Skin epidermis (tissue), 12 donors: ENCODE data around the gene PIBF1.
"Not testable (repeated sequence)": the region's sequence is repeated elsewhere in the genome, so short reads cannot be mapped to it uniquely, and the experiment has no call there.

ENCODE experiments used
- H3K27ac ChIP-seq, 21 experiments: fragments of 200-600 bp; sonication (generic) in 11 of 21; one replicate each; pipeline ENCODE4 v1.5.0; 2020; ENCODE audit warnings: mild to moderate bottlenecking in 3 of 21, inconsistent platforms in 2 of 21, moderate library complexity in 2 of 21
- H3K4me3 ChIP-seq, 7 experiments: fragments of 200-600 bp; sonication (generic) in 2 of 7; one replicate each; pipeline ENCODE4 v1.5.0; 2020; ENCODE audit warnings: inconsistent platforms in 2 of 7, mild to moderate bottlenecking in 2 of 7, moderate library complexity in 1 of 7

PIBF1 gene

DNA sequence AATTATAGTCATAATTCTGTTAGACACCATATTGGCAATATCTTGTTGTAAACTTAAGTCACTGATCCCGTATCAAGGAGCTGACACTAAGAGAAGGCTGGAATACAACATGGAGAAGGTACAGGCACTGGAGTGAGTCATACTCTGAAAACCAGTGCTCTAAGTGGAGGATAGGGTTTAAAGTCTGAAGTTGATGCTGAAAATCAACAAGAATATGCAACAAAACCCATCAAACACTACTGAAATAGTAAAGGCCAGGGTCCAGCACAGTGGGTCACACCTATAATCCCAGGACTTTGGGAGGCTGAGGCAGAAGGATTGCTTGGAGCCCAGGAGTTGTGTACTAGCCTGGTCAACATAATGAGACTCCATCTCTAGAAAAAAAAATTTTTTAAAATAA is 203.7 kb downstream of the PIBF1 start:
- H3K27ac ChIP-seq: no peak overlapping the region

DNA sequence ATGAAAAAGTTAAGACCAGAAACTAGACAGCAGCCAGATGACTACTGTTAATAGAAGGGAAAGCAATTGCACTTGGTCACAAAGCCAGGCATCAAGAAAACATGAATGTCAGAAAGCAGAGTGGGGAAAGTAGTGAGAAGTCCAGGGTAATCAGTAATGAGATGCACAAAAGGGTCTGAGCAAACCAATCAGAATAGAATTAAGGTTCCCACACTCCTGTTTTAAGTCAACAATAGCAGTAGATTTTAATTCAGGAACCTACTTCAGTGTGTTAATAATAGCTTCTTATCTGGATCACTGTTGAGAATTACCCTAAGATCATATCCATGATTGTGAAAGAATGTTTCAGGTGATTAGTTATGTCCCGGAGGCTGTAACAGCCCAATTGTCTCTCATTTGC is 204.3 kb downstream of the PIBF1 start:
- Histone ChIP-seq H3K4me3 (no peak overlapping the region), H3K27ac (no peak overlapping the region)

More for the DNA sequence above, 203.7 kb downstream of the PIBF1 start:
- no peak overlapping the region for H3K4me3 ChIP-seq

GRCh38 chr13:72990953-72991352 is 209.0 kb downstream of the PIBF1 start:
- no peak overlapping the region for H3K4me3 ChIP-seq
- no peak overlapping the region for H3K27ac ChIP-seq

DNA sequence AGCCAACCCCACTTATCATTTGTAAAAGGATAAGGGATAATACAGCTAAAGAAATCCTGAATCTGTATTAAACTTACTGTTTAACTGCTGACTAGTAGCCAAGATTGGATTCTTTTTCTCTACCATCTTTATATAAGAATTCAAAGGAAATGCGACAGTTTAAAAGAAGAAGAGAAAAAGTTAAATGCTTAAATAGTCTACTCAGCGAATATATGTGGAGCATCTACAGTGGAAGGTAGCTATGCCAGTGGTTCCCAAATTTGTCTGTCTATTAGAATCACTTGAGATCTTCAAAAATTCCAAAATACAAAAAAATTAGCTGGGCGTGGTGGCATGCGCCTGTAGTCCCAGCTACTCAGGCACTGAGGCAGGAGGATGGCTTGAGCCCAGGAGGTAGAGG is 216.1 kb downstream of the PIBF1 start:
- Histone ChIP-seq H3K4me3 (no peak overlapping the region), H3K27ac (no peak overlapping the region)

GRCh38 chr13:73000027-73000674 is 218.2 kb downstream of the PIBF1 start:
- Histone ChIP-seq H3K4me3 (no peak overlapping the region), H3K27ac (peak overlapping the region in 4 of 21 experiments; percentile 8 to 62 (median 23))

- Histone ChIP-seq H3K4me3 (no peak overlapping the region), H3K27ac (no peak overlapping the region)
Observed at GRCh38 chr13:73001971-73002370, 220.0 kb downstream of the PIBF1 start.

- no peak overlapping the region for H3K4me3 ChIP-seq
- H3K27ac ChIP-seq: no peak overlapping the region
Observed at GRCh38 chr13:73011751-73012150, 229.8 kb downstream of the PIBF1 start.

GRCh38 chr13:73015805-73016204 is 233.9 kb downstream of the PIBF1 start:
- Histone ChIP-seq H3K27ac (no peak overlapping the region), H3K4me3 (no peak overlapping the region)

- Histone ChIP-seq H3K4me3 (no peak overlapping the region), H3K27ac (no peak overlapping the region)
Observed at GRCh38 chr13:73018336-73018735, 236.4 kb downstream of the PIBF1 start.

GRCh38 chr13:73025217-73026012 is 243.5 kb downstream of the PIBF1 start:
- no peak overlapping the region for H3K4me3 ChIP-seq
- H3K27ac ChIP-seq: no peak overlapping the region

DNA sequence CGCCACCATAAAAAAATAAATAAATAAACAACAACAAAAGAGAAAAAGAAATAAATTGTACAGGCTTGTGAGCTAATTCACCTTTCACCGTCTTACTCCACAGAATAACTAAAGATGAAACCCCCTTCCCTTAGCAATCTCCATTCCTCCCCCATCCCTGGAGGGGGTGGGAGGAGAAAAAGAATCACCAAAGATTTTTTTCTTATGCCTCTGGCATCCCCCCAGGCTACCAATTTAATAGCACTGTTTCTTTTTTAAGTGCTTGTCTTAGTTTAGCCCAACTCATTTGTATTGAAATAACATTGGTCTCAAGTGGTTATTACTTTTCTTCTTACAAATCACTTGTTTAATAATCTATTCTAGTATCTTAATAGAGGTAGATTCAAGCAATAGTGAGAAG is 253.0 kb downstream of the PIBF1 start:
- Histone ChIP-seq H3K27ac (no peak overlapping the region), H3K4me3 (no peak overlapping the region)

DNA sequence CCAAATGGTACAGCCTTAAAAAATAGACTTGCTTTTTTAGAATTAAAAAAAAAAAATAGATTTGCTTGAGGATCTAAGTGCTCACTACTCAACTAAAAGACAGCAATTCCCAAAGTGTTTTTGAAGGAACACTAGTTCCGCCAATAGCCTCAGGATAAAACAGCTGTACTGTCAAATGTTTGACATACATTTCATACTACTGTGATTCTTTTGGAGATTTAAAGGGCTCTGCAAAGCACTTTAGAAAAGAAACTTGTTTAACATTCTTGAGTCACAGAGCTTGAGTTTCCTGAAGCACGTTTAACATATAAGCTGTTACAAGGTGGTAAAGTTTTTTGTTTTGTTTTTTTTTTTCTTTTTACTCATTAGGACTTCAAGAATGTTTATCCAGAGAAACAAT is 253.7 kb downstream of the PIBF1 start:
- Histone ChIP-seq H3K27ac (no peak overlapping the region), H3K4me3 (no peak overlapping the region)

- no peak overlapping the region for H3K4me3 ChIP-seq
Observed at GRCh38 chr13:73036566-73036965, 254.6 kb downstream of the PIBF1 start.

GRCh38 chr13:73038064-73038463 is 256.1 kb downstream of the PIBF1 start:
- Histone ChIP-seq H3K27ac (no peak overlapping the region), H3K4me3 (no peak overlapping the region)

More at GRCh38 chr13:73036566-73036965, 254.6 kb downstream of the PIBF1 start:
- no peak overlapping the region for H3K27ac ChIP-seq

DNA sequence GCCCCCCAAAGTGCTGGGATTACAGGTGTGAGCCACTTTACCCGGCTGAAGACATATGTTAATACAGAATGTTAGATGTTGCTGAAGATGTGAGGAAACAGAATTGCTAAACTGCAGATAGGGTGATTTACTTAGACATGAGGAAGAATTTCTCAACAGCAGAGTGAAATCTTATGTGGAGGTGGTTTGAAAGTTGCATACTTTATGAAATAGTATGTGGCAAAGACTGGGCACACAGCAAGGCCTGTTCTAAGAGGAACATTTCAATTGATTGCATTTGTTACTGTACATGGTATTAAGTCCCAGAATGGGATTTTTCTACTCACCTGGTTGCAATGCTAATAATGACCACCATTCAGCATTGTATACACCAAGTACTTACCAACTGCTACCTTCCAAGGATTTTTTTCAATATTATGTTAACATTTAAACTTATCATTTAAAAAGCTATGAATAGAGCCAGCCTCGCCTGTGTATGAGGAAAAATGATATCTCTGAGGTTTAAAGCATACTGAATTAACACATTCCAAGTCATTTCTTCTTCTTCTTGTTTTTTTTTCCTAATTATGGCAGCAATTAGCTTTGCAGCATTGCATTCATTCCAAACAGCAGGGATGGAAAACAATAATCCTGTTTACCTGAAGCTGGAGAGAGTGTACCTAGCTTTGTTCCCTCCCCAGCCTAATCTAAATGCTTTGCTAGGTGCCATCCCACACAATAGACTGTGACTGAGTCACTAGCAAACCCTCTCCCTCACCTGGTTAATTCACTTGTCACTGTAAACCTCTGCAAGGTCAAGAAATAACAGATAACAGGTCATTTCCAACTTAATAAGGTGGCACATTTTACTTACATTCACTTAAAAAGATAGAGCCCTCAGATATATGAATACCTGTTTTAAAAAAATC is 257.5 kb downstream of the PIBF1 start:
- H3K4me3 ChIP-seq: no peak overlapping the region

GRCh38 chr13:73040484-73040883 is 258.6 kb downstream of the PIBF1 start:
- H3K27ac ChIP-seq: no peak overlapping the region
- H3K4me3 ChIP-seq: no peak overlapping the region

More for the DNA sequence above, 257.5 kb downstream of the PIBF1 start:
- no peak overlapping the region for H3K27ac ChIP-seq

- H3K27ac ChIP-seq: no peak overlapping the region
- no peak overlapping the region for H3K4me3 ChIP-seq
Observed at GRCh38 chr13:73040968-73041596, 259.1 kb downstream of the PIBF1 start.

GRCh38 chr13:73045031-73045430 is 263.1 kb downstream of the PIBF1 start:
- H3K4me3 ChIP-seq: no peak overlapping the region

GRCh38 chr13:73048615-73049014 is 266.7 kb downstream of the PIBF1 start:
- H3K4me3 ChIP-seq, H3K27ac ChIP-seq: not testable (repeated sequence)

More at GRCh38 chr13:73045031-73045430, 263.1 kb downstream of the PIBF1 start:
- no peak overlapping the region for H3K27ac ChIP-seq

GRCh38 chr13:73054712-73055111 is 272.8 kb downstream of the PIBF1 start:
- H3K4me3 ChIP-seq: no peak overlapping the region
- peak overlapping the region in 1 of 21 experiments; percentile 53 for H3K27ac ChIP-seq
